K562 (cell line): ENCODE results near the gene OR10P1. TPM values are rescaled to one million over a fixed set of nuclear protein-coding genes. Genes with fewer than 3 reads are reported as not detected.

Experiments
- GABPB1 ChIP-seq: sonication (generic); formaldehyde crosslinking; IDR thresholded peaks from 2 replicates; pipeline ENCODE4 v1.8.0; 2022; ENCODE audit warnings: mild to moderate bottlenecking, missing genetic modification reagents
- MAFG ChIP-seq: fragments of 450-650 bp; conservative IDR thresholded peaks from 2 replicates; pipeline ENCODE4 v1.6.1; 2016; ENCODE audit warnings: missing genetic modification characterization, missing compliant biosample characterization
- PCBP1 ChIP-seq: fragments of 200-400 bp; formaldehyde crosslinking; IDR thresholded peaks from 2 replicates; pipeline ENCODE4 v1.6.1; 2018; ENCODE audit warnings: mild to moderate bottlenecking, low read depth, low read length; ENCODE audit not compliant: poor library complexity, severe bottlenecking
- TFAM ChIP-seq: fragments of 250-450 bp; sonication (Bioruptor Pico); conservative IDR thresholded peaks from 2 replicates; pipeline ENCODE4 v1.5.0; 2021; ENCODE audit warnings: mild to moderate bottlenecking, moderate library complexity
- ZNF253 ChIP-seq: fragments of 250-450 bp; sonication (Bioruptor Pico); conservative IDR thresholded peaks from 2 replicates; pipeline ENCODE4 v1.6.1; 2021; ENCODE audit warnings: mild to moderate bottlenecking
- ZNF79 ChIP-seq: fragments of 250-450 bp; sonication (Bioruptor Pico); IDR thresholded peaks from 2 replicates; pipeline ENCODE4 v1.4.0; 2020; ENCODE audit warnings: low read depth, mild to moderate bottlenecking, moderate library complexity
- polyA plus RNA-seq, 8 experiments: library from polyadenylated mRNA; depleted of rRNA in 4 of 8; stranded (reverse) in 5 of 8; unstranded in 3 of 8; fragments of >200 nt; fragmentation: Nextera tagmentation in 2 of 8; fragmentation: Illumina TruSeq in 1 of 8; extraction: Ambion mirVana in 2 of 8; extraction: Trizol in 1 of 8; gene quantifications; 2 replicates each; pipeline versions ENCODE4 v1.2.1 to v1.2.3, GENCODE V29; 2011 to 2014; ENCODE audit warnings: inconsistent platforms in 1 of 8, missing spikeins in 1 of 8
- total RNA-seq, 7 experiments: library from RNA; depleted of rRNA in 6 of 7; stranded (reverse); fragments of >200 nt in 6 of 7; fragmentation: Illumina TruSeq in 2 of 7; extraction: Trizol in 2 of 7; gene quantifications; 2 replicates each; pipeline versions ENCODE4 v1.2.1 to v1.2.3, GENCODE V29; 2011 to 2021; ENCODE audit warnings: low replicate concordance in 1 of 7
- TF ChIP-seq, protein P1 (sequence below): fragments of 450-650 bp; IDR thresholded peaks from 2 replicates; pipeline ENCODE4 v1.6.1; 2016; ENCODE audit warnings: low read depth
- TF ChIP-seq, protein P2 (sequence below): fragments of 450-650 bp; IDR thresholded peaks from 2 replicates; pipeline ENCODE4 v1.6.1; 2016; ENCODE audit warnings: borderline replicate concordance
- TF ChIP-seq, protein P3 (sequence below): fragments of 250-450 bp; sonication (Bioruptor Pico); IDR thresholded peaks from 2 replicates; pipeline ENCODE4 v1.5.0; 2020; ENCODE audit warnings: mild to moderate bottlenecking
- TF ChIP-seq, protein P4 (sequence below), 2 experiments: fragments of 250-450 bp in 1 of 2; fragments of 450-650 bp in 1 of 2; sonication (Bioruptor Pico) in 1 of 2; IDR thresholded peaks; 2 replicates each; pipeline versions ENCODE4 v1.6.1 to v1.8.0; 2016 to 2021; ENCODE audit warnings: mild to moderate bottlenecking in 2 of 2, moderate library complexity in 2 of 2, missing compliant biosample characterization in 1 of 2, missing genetic modification characterization in 1 of 2
- TF ChIP-seq, protein P5 (sequence below): sonication (generic); formaldehyde crosslinking; IDR thresholded peaks from 2 replicates; pipeline ENCODE4 v1.8.0; 2022; ENCODE audit warnings: mild to moderate bottlenecking, missing genetic modification reagents

The OR10P1 gene
- total and polyA plus RNA-seq, 9 of the 15 experiments (the other 6 are each of a cell fraction or from before 2014, with no cell fraction given): not detected

DNA sequence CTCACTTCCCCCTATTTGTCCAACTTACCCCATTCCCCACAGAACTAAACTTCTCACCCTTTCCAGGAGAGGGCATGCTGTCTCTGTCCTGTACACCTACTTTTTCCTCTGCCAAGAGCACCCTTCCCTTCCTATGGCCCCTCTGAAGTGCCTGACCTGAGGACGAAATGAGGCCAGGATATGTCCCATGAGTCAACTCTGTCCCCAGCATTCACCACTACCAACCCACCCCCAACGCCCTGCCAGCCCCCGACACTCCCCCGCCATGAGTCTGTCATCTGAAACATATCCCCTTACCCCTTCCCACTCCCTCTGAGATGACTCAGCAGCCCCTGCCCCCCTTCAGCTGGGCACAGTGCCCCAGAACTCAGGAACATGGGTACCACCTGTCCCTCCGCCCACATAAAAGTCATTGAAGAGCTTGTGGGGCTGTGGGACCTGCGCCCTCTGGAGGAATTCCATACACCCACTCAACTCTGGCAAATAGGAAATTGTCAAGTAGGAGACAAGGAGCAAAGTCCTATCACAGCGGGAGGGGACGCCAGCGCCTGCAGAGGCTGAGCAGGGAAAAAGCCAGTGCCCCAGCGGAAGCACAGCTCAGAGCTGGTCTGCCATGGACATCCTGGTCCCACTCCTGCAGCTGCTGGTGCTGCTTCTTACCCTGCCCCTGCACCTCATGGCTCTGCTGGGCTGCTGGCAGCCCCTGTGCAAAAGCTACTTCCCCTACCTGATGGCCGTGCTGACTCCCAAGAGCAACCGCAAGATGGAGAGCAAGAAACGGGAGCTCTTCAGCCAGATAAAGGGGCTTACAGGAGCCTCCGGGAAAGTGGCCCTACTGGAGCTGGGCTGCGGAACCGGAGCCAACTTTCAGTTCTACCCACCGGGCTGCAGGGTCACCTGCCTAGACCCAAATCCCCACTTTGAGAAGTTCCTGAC lies 44.7 kb downstream of the OR10P1 start (continued):
- TF ChIP-seq, protein P1, sequence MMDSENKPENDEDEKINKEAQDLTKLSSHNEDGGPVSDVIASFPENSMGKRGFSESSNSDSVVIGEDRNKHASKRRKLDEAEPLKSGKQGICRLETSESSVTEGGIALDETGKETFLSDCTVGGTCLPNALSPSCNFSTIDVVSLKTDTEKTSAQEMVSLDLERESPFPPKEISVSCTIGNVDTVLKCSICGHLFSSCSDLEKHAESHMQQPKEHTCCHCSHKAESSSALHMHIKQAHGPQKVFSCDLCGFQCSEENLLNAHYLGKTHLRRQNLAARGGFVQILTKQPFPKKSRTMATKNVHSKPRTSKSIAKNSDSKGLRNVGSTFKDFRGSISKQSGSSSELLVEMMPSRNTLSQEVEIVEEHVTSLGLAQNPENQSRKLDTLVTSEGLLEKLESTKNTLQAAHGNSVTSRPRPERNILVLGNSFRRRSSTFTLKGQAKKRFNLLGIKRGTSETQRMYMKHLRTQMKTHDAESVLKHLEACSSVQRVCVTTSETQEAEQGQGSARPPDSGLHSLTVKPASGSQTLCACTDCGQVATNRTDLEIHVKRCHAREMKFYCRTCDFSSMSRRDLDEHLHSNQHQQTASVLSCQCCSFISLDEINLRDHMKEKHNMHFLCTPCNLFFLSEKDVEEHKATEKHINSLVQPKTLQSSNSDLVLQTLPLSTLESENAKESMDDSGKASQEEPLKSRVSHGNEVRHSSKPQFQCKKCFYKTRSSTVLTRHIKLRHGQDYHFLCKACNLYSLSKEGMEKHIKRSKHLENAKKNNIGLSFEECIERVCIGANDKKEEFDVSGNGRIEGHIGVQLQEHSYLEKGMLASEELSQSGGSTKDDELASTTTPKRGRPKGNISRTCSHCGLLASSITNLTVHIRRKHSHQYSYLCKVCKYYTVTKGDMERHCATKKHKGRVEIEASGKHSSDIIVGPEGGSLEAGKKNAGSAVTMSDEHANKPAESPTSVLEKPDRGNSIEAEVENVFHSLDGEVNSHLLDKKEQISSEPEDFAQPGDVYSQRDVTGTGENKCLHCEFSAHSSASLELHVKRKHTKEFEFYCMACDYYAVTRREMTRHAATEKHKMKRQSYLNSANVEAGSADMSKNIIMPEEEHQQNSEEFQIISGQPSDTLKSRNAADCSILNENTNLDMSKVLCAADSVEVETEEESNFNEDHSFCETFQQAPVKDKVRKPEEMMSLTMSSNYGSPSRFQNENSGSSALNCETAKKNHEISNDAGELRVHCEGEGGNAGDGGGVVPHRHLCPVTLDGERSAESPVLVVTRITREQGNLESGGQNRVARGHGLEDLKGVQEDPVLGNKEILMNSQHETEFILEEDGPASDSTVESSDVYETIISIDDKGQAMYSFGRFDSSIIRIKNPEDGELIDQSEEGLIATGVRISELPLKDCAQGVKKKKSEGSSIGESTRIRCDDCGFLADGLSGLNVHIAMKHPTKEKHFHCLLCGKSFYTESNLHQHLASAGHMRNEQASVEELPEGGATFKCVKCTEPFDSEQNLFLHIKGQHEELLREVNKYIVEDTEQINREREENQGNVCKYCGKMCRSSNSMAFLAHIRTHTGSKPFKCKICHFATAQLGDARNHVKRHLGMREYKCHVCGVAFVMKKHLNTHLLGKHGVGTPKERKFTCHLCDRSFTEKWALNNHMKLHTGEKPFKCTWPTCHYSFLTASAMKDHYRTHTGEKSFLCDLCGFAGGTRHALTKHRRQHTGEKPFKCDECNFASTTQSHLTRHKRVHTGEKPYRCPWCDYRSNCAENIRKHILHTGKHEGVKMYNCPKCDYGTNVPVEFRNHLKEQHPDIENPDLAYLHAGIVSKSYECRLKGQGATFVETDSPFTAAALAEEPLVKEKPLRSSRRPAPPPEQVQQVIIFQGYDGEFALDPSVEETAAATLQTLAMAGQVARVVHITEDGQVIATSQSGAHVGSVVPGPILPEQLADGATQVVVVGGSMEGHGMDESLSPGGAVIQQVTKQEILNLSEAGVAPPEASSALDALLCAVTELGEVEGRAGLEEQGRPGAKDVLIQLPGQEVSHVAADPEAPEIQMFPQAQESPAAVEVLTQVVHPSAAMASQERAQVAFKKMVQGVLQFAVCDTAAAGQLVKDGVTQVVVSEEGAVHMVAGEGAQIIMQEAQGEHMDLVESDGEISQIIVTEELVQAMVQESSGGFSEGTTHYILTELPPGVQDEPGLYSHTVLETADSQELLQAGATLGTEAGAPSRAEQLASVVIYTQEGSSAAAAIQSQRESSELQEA: no peak
- no peak for TF ChIP-seq GABPB1 (CRISPR knock-in tag)
- no peak for TF ChIP-seq ZNF79 (CRISPR knock-in tag)
- TF ChIP-seq PCBP1: no peak
- TF ChIP-seq, protein P2, sequence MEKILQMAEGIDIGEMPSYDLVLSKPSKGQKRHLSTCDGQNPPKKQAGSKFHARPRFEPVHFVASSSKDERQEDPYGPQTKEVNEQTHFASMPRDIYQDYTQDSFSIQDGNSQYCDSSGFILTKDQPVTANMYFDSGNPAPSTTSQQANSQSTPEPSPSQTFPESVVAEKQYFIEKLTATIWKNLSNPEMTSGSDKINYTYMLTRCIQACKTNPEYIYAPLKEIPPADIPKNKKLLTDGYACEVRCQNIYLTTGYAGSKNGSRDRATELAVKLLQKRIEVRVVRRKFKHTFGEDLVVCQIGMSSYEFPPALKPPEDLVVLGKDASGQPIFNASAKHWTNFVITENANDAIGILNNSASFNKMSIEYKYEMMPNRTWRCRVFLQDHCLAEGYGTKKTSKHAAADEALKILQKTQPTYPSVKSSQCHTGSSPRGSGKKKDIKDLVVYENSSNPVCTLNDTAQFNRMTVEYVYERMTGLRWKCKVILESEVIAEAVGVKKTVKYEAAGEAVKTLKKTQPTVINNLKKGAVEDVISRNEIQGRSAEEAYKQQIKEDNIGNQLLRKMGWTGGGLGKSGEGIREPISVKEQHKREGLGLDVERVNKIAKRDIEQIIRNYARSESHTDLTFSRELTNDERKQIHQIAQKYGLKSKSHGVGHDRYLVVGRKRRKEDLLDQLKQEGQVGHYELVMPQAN: no peak
- TF ChIP-seq MAFG (tag): 0 out of 2 replicates have a peak, but pooled peaks have one; percentile 15
- TF ChIP-seq ZNF253: no peak
- TF ChIP-seq, protein P3, sequence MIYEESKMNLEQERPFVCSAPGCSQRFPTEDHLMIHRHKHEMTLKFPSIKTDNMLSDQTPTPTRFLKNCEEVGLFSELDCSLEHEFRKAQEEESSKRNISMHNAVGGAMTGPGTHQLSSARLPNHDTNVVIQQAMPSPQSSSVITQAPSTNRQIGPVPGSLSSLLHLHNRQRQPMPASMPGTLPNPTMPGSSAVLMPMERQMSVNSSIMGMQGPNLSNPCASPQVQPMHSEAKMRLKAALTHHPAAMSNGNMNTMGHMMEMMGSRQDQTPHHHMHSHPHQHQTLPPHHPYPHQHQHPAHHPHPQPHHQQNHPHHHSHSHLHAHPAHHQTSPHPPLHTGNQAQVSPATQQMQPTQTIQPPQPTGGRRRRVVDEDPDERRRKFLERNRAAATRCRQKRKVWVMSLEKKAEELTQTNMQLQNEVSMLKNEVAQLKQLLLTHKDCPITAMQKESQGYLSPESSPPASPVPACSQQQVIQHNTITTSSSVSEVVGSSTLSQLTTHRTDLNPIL (CRISPR knock-in tag): no peak
- TF ChIP-seq, protein P4, sequence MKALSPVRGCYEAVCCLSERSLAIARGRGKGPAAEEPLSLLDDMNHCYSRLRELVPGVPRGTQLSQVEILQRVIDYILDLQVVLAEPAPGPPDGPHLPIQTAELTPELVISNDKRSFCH (CRISPR knock-in tag; IDR thresholded peaks at IDR 0.05): no peak
- TF ChIP-seq, protein P4 (tag; IDR thresholded peaks at IDR 0.05): no peak
- TF ChIP-seq, protein P5, sequence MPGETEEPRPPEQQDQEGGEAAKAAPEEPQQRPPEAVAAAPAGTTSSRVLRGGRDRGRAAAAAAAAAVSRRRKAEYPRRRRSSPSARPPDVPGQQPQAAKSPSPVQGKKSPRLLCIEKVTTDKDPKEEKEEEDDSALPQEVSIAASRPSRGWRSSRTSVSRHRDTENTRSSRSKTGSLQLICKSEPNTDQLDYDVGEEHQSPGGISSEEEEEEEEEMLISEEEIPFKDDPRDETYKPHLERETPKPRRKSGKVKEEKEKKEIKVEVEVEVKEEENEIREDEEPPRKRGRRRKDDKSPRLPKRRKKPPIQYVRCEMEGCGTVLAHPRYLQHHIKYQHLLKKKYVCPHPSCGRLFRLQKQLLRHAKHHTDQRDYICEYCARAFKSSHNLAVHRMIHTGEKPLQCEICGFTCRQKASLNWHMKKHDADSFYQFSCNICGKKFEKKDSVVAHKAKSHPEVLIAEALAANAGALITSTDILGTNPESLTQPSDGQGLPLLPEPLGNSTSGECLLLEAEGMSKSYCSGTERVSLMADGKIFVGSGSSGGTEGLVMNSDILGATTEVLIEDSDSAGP: no peak
- no peak for TF ChIP-seq TFAM (CRISPR knock-in tag)
